ENCODE data around the gene MGST2. TPM values are rescaled to one million over a fixed set of nuclear protein-coding genes. Genes with fewer than 3 reads are reported as not detected.

MGST2 gene
- total RNA-seq, 1 experiment from 2014 or later, result 39.0 TPM

GRCh38 chr4:139655116-139655515 lies 10.5 kb upstream of the MGST2 start:
- no peak overlapping the region for H3K4me2 ChIP-seq (ENCODE audit: low read length)
- no TSS peak for BruUV-seq (replicated peaks)
- ChIA-PET POLR2A (ENCODE audit: unreplicated experiment) (no interaction called here), CTCF (interaction anchor here (0.7 kb wide), 1 partner anchor 705 kb away, joined by 3 read pairs; no protein-coding TSS in a partner anchor)
- no peaks in the 10 kb centered on the region for H3K79me2 ChIP-seq (ENCODE audit: low read length)
- DNase-seq (peak; percentile 48), ATAC-seq (peak; percentile 25)
- TF ChIP-seq EZH2phosphoT487 (IDR thresholded peaks at IDR 0.05; ENCODE audit: borderline replicate concordance, low read length), result no peak
- peak; percentile 59 for TF ChIP-seq CTCF (conservative IDR thresholded peaks at IDR 0.05; ENCODE audit: low read depth, low read length)
- TF ChIP-seq EZH2 (IDR thresholded peaks at IDR 0.05; ENCODE audit: low read length, unreplicated experiment), result no peak
- H3K9me2 ChIP-seq (replicated peaks; ENCODE audit: low read length), result no peaks in the 10 kb centered on the region
- no peak overlapping the region for H3K27ac ChIP-seq (ENCODE audit: low read length)
- H3K9me3 ChIP-seq (ENCODE audit: low read length), result no peaks in the 10 kb centered on the region
- peaks cover 14% of the 10 kb centered on the region for H3K4me1 ChIP-seq (ENCODE audit: insufficient read depth, low read length)
- H3F3A ChIP-seq (ENCODE audit: low read length, unreplicated experiment), result no peaks in the 10 kb centered on the region
- H3K9ac ChIP-seq (ENCODE audit: low read length), result no peak overlapping the region
- H2AFZ ChIP-seq (ENCODE audit: low read length), result no peak overlapping the region
- H3K36me3 ChIP-seq (ENCODE audit: low read depth, low read length), result no peaks in the 10 kb centered on the region
- intact Hi-C loops (cut with micrococcal nuclease), result loop anchor here (2.0 to 5.0 kb wide), 4 partner anchors 52 to 597 kb away; partner anchors contain the start of gene MAML3
- H3K27me3 ChIP-seq (ENCODE audit: low read length), result no peaks in the 10 kb centered on the region
- H4K20me1 ChIP-seq (ENCODE audit: low read length), result no peaks in the 10 kb centered on the region
- H3K4me3 ChIP-seq (ENCODE audit: low read length), result no peak overlapping the region

GRCh38 chr4:139656614-139657486 lies 8.8 kb upstream of the MGST2 start:
- peak overlapping the region; percentile 53; the same call in 1 of the 2 replicates for H3K4me3 ChIP-seq (ENCODE audit: low read length)
- H3K27ac ChIP-seq (ENCODE audit: low read length), result 0 out of 2 replicates have a peak overlapping the region, but pooled peaks have one; percentile 30
- BruUV-seq (replicated peaks), result no TSS peak
- POLR2A ChIA-PET (ENCODE audit: unreplicated experiment), result interaction anchor here (0.6 to 0.7 kb wide), 4 partner anchors 9 to 409 kb away, joined by 3 to 5 read pairs (median 3); partner anchors contain the start of gene MGST2
- CTCF ChIA-PET, result interaction anchor here (0.6 to 1.6 kb wide), 10 partner anchors 9 to 347 kb away, joined by 3 to 10 read pairs (median 4); partner anchors contain the start of gene MGST2
- peak; percentile 87 for ATAC-seq
- H3K9me3 ChIP-seq (ENCODE audit: low read length), result no peaks in the 10 kb centered on the region
- peak; percentile 80 for DNase-seq
- H3K36me3 ChIP-seq (ENCODE audit: low read depth, low read length), result no peaks in the 10 kb centered on the region
- H2AFZ ChIP-seq (ENCODE audit: low read length), result peak overlapping the region; percentile 63
- intact Hi-C loops (cut with micrococcal nuclease), result loop anchor here (5.0 kb wide), 3 partner anchors 50 to 595 kb away; partner anchors contain the start of gene MAML3
- no peaks in the 10 kb centered on the region for H3K9me2 ChIP-seq (replicated peaks; ENCODE audit: low read length)
- H3K79me2 ChIP-seq (ENCODE audit: low read length), result no peaks in the 10 kb centered on the region
- H3K9ac ChIP-seq (ENCODE audit: low read length), result no peak overlapping the region
- no peaks in the 10 kb centered on the region for H3K27me3 ChIP-seq (ENCODE audit: low read length)
- TF ChIP-seq EZH2phosphoT487 (IDR thresholded peaks at IDR 0.05; ENCODE audit: borderline replicate concordance, low read length) (no peak), EZH2 (IDR thresholded peaks at IDR 0.05; ENCODE audit: low read length, unreplicated experiment) (no peak), CTCF (conservative IDR thresholded peaks at IDR 0.05; ENCODE audit: low read depth, low read length) (peak; percentile 72)
- no peaks in the 10 kb centered on the region for H3F3A ChIP-seq (ENCODE audit: low read length, unreplicated experiment)
- peak overlapping the region; percentile 75 for H3K4me2 ChIP-seq (ENCODE audit: low read length)
- H4K20me1 ChIP-seq (ENCODE audit: low read length), result no peaks in the 10 kb centered on the region
- H3K4me1 ChIP-seq (ENCODE audit: insufficient read depth, low read length), result peaks cover 14% of the 10 kb centered on the region
